Fibroblast of pulmonary artery (primary cell): ENCODE measurements around the gene FAM151A.
"Not testable (repeated sequence)": the region's sequence is repeated elsewhere in the genome, so short reads cannot be mapped to it uniquely, and the experiment has no call there.

Experiments used
- DNase-seq: peaks from one replicate; pipeline ENCODE4 v3.0.0-alpha.2; 2010; ENCODE audit warnings: low read depth
- H3K4me3 ChIP-seq: replicated peaks from 2 replicates; pipeline ENCODE4 v1.5.1; 2011; ENCODE audit warnings: low read depth, mild to moderate bottlenecking, control low read depth, low read length, moderate library complexity
- CTCF ChIP-seq: IDR thresholded peaks from 2 replicates; pipeline ENCODE4 v1.5.1; 2011; ENCODE audit warnings: mild to moderate bottlenecking, control low read depth, low read length, inconsistent platforms; ENCODE audit errors: missing control alignments

The FAM151A gene

DNA sequence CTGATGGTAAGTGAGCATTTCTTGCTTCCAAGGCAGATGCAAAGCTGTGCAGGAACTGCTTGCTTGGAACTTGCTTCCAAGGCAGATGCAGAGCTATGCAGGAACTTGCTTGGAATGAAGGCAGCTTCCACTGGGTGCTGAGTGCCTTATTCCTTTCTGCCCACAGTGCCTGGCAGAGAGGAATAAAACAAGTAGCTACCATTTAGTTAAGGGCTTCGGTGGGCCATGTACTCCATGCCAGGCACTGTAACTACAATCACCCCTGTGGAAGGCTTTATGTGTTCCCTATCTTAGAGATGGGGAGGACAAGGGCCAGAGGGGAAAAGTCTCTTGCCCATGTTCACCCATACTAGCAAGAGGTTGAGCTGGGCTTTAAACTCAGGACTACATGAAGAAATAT is 26.6 kb upstream of the FAM151A start:
- DNase-seq, result no peak
- H3K4me3 ChIP-seq, result no peak overlapping the region
- TF ChIP-seq CTCF, result no peak

DNA sequence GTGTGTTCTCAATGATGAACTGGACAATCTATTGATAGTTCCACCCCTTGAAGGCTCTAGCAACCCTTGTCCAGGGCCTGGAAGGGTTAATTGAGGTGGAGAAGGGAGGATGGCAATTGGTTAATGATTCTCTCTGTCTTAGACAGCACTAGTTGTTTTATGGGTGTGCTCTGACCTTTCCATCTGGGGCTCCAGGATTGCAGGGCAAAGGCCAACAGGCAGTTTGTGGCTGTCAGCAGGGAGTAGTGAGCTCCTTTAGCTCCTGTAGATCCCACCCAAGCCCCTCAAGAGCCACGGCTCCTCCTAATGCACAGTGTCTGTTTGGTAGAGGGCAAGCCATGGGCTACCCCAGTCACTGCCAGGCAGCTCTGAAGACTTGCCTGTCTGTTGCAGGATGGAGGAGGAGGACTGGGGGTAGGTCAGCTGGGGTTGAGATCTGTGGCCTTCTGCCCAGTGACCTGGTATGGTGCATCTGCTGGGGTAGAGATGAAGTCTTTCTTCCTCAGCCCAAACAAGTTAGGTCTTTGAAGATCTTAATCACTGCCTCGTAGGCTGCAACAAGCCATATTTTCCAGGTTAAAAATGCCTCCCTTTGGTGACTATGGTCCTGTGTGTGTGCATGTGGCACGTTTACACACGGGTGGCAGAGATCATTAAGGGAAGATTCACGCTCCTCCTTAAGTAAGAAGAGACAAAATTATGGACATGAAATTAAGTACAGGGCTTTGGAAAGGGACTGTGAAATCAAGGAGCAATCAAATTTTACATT is 26.0 kb upstream of the FAM151A start:
- DNase-seq, result no peak
- no peak overlapping the region for H3K4me3 ChIP-seq
- no peak for TF ChIP-seq CTCF

DNA sequence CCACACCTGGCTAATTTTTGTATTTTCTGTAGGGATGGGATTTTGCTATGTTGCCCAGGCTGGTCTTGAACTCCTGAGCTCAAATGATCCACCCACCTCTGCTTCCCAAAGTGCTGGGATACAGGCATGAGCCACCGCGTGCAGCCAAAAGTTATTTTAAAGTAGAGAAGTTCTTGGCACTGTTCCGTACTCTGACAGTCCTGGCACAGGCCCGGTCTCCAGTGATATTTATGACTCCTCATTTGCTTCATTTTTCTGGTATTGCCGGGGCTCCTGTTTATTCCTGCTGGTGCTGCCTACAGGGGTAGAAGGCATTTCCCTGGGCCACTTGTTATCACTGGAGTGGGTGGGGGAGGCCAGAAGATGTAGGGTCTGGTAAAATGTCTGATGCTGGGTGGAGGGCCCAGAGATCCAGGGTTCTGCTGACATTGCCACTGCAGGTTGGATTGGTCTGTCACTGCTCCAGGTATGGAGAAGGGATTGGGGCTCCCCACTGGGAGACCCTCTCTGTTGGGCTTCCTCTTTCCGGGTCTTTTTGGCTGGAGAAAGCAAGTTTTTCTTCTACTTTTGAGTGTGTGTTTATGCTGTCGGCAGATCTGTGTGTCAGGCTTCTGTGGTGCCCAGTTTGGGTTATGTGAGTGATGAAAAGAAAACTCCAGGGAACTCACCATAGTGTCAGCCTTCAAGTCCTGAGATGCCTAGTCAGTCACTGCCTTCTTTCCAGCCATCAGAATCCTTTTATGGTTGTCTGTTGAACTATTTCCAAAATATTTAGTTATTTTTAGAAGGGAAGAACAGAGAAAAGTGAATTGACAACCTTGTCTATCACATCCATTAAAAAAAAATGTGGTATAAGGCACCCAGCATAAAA is 22.7 kb upstream of the FAM151A start:
- no peak for TF ChIP-seq CTCF
- peak; percentile 19 for DNase-seq
- no peak overlapping the region for H3K4me3 ChIP-seq

DNA sequence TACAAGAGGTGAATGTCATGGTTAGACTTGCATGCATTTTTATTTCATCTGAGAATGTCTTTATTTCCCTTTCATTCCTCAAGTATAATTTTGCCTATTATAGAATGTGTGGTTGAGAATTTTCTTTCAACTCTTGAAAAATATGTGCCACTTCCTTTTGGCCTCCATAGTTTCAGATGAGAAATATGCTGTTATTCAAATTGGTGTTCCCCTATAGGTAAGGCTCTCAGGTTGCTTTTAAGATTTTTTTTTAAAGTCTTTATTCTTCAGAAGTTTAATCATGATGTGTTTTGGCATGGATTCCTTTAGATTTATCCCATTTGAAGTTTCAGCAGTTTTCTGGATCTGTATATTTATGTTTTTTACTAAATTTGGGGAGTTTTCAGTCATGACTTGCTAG is 20.4 kb upstream of the FAM151A start:
- TF ChIP-seq CTCF, result no peak
- no peak overlapping the region for H3K4me3 ChIP-seq
- no peak for DNase-seq

GRCh38 chr1:54640863-54641836 is 17.8 kb upstream of the FAM151A start, which contains the start of gene MROH7:
TSS of gene MROH7 (plus strand) at chr1:54641786. CDS start at chr1:54652927, 11,141 bp downstream.
- no peak for TF ChIP-seq CTCF
- no peak within 1 kb of the TSS for H3K4me3 ChIP-seq
- no peak for DNase-seq

- no peak for TF ChIP-seq CTCF
- no peak for DNase-seq
These were observed 17.0 kb upstream of the FAM151A start for GRCh38 chr1:54640361-54640760.

GRCh38 chr1:54636461-54637446 is 13.4 kb upstream of the FAM151A start:
- not testable (repeated sequence) for DNase-seq, H3K4me3 ChIP-seq

More at GRCh38 chr1:54640361-54640760, 17.0 kb upstream of the FAM151A start:
- no peak overlapping the region for H3K4me3 ChIP-seq

DNA sequence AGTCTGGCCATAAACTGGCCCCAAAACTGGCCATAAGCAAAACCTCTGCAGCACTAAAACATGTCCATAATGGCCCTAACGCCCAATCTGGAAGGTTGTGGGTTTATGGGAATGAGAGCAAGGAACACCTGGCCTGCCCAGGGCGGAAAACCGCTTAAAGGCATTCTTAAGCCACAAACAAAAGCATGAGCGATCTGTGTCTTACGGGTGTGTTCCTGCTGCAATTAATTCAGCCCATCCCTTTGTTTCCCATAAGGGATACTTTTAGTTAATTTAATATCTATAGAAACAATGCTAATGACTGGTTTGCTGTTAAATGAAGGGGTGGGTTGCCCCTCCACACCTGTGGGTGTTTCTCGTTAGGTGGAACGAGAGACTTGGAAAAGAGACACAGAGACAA is 12.5 kb upstream of the FAM151A start:
- DNase-seq, H3K4me3 ChIP-seq: not testable (repeated sequence)
